IMR-90 (cell line): ENCODE results near the gene NEU1. TPM values are rescaled to one million over a fixed set of nuclear protein-coding genes. Genes with fewer than 3 reads are reported as not detected.
"Not testable (repeated sequence)": the region's sequence is repeated elsewhere in the genome, so short reads cannot be mapped to it uniquely, and the experiment has no call there.

Experiments
- ATAC-seq: fragments of 200-7000 bp; cut with Tn5 transposase; 2 replicates; pipeline ENCODE4 v1.9.1; 2020; ENCODE audit warnings: low read depth, mild to moderate bottlenecking, moderate library complexity
- BruUV-seq: library from RNA; stranded (reverse); fragments of 400-500 nt; replicated peaks from 2 replicates; lab custom pipeline; 2021; lab: Mats Ljungman, UMichigan
- CTCF ChIA-PET: fragments of 300-600 bp; formaldehyde crosslinking; extraction: SDS; loops from one replicate; lab custom pipeline; 2021; ENCODE audit warnings: antibody characterized with exemption; lab: Yijun Ruan, JAX
- POLR2A ChIA-PET: fragments of 300-600 bp; sonication (Branson Sonifier 250); formaldehyde crosslinking; loops from one replicate; lab custom pipeline; 2022; ENCODE audit warnings: antibody characterized with exemption; ENCODE audit not compliant: unreplicated experiment; lab: Charles Lee
- DNase-seq: peaks from one replicate; pipeline ENCODE4 v3.0.0; 2013
- H2AFZ ChIP-seq: replicated peaks from 2 replicates; pipeline ENCODE3; 2013; ENCODE audit warnings: low read length, mild to moderate bottlenecking; ENCODE audit not compliant: poor library complexity
- H2AK5ac ChIP-seq: 2 replicates; pipeline ENCODE4 v1.6.1; 2013; ENCODE audit warnings: low read depth, low read length, inconsistent platforms
- H2AK9ac ChIP-seq: replicated peaks from 2 replicates; pipeline ENCODE3; 2013; ENCODE audit warnings: mild to moderate bottlenecking, low read depth, low read length, moderate library complexity; ENCODE audit not compliant: poor library complexity
- H2BK120ac ChIP-seq: 2 replicates; pipeline ENCODE4 v1.6.1; 2013; ENCODE audit warnings: low read depth, low read length, inconsistent platforms
- H2BK15ac ChIP-seq: 3 replicates; pipeline ENCODE4 v1.6.1; 2013; ENCODE audit warnings: low read depth, low read length, inconsistent platforms
- H2BK20ac ChIP-seq: 2 replicates; pipeline ENCODE4 v1.6.1; 2013; ENCODE audit warnings: low read depth, mild to moderate bottlenecking, inconsistent platforms, low read length, moderate library complexity
- H2BK5ac ChIP-seq: 2 replicates; pipeline ENCODE4 v1.6.1; 2013; ENCODE audit warnings: mild to moderate bottlenecking, low read depth, low read length, inconsistent platforms; ENCODE audit not compliant: poor library complexity, severe bottlenecking
- H3K14ac ChIP-seq: replicated peaks from 2 replicates; pipeline ENCODE4 v1.6.1; 2013; ENCODE audit warnings: low read depth, low read length, inconsistent platforms
- H3K18ac ChIP-seq: 2 replicates; pipeline ENCODE4 v1.6.1; 2013; ENCODE audit warnings: low read depth, low read length, control low read depth
- H3K23ac ChIP-seq: 2 replicates; pipeline ENCODE4 v1.6.1; 2013; ENCODE audit warnings: low read depth, low read length, inconsistent platforms
- H3K27ac ChIP-seq: 2 replicates; pipeline ENCODE4 v1.5.1; 2013; ENCODE audit warnings: mild to moderate bottlenecking, control low read depth, low read length; ENCODE audit not compliant: insufficient read depth
- H3K27me3 ChIP-seq: 2 replicates; pipeline ENCODE4 v1.6.1; 2013; ENCODE audit warnings: low read length; ENCODE audit not compliant: control insufficient read depth, insufficient read depth
- H3K36me3 ChIP-seq: 2 replicates; pipeline ENCODE4 v1.6.1; 2013; ENCODE audit warnings: low read length, mixed read lengths; ENCODE audit not compliant: control insufficient read depth, insufficient read depth
- H3K4ac ChIP-seq: 2 replicates; pipeline ENCODE4 v1.6.1; 2013; ENCODE audit warnings: low read depth, low read length, inconsistent platforms
- H3K4me1 ChIP-seq: 2 replicates; pipeline ENCODE4 v1.6.1; 2013; ENCODE audit warnings: low read length, mixed read lengths; ENCODE audit not compliant: control insufficient read depth, insufficient read depth
- H3K4me2 ChIP-seq: 2 replicates; pipeline ENCODE4 v1.6.1; 2013; ENCODE audit warnings: low read depth, mild to moderate bottlenecking, control low read depth, low read length, moderate library complexity
- H3K4me3 ChIP-seq: 2 replicates; pipeline ENCODE4 v1.5.1; 2013; ENCODE audit warnings: low read depth, mild to moderate bottlenecking, control low read depth, low read length, moderate library complexity; ENCODE audit not compliant: insufficient read depth
- H3K56ac ChIP-seq: 2 replicates; pipeline ENCODE4 v1.6.1; 2013; ENCODE audit warnings: low read length, inconsistent platforms; ENCODE audit not compliant: insufficient read depth; ENCODE audit errors: extremely low read depth
- H3K79me1 ChIP-seq, 2 experiments: 2 replicates each; pipeline ENCODE4 v1.6.1; 2013; ENCODE audit warnings: low read length in 2 of 2, inconsistent platforms in 1 of 2, low read depth in 1 of 2
- H3K9ac ChIP-seq: 2 replicates; pipeline ENCODE4 v1.6.1; 2013; ENCODE audit warnings: low read depth, low read length, control low read depth
- H3K9me1 ChIP-seq: 2 replicates; pipeline ENCODE4 v1.6.1; 2013; ENCODE audit warnings: low read length, inconsistent platforms; ENCODE audit not compliant: insufficient read depth
- H3K9me3 ChIP-seq: 2 replicates; pipeline ENCODE4 v1.6.1; 2013; ENCODE audit warnings: low read length; ENCODE audit not compliant: control insufficient read depth, insufficient read depth
- H4K20me1 ChIP-seq: 2 replicates; pipeline ENCODE4 v1.6.1; 2013; ENCODE audit warnings: low read length, inconsistent platforms; ENCODE audit not compliant: insufficient read depth
- H4K5ac ChIP-seq: 2 replicates; pipeline ENCODE4 v1.6.1; 2013; ENCODE audit warnings: mild to moderate bottlenecking, low read depth, low read length, control low read depth
- H4K8ac ChIP-seq, 2 experiments: 2 replicates each; pipeline ENCODE4 v1.6.1; 2013; ENCODE audit warnings: low read depth in 2 of 2, low read length in 2 of 2, control low read depth in 1 of 2, inconsistent platforms in 1 of 2
- H4K91ac ChIP-seq: 2 replicates; pipeline ENCODE4 v1.6.1; 2013; ENCODE audit warnings: low read depth, low read length, inconsistent platforms; ENCODE audit not compliant: insufficient read depth
- WGBS, 2 experiments: methylation state at CpG; one replicate each; pipeline versions ENCODE4 v1.1.5 to v1.1.7; 2013; ENCODE audit warnings: missing lambda C conversion rate in 2 of 2; ENCODE audit not compliant: insufficient read length in 1 of 2; ENCODE audit errors: extremely low coverage in 2 of 2; 5-methylcytosine and 5-hydroxymethylcytosine counted together
- dilution Hi-C: fragments of 300-500 bp; cut with HindIII; formaldehyde crosslinking; loops from one replicate; pipeline ENCODE4 v1.14.3; 2018; ENCODE audit warnings: low sequenced_read_pairs; ENCODE audit not compliant: unreplicated experiment
- in situ Hi-C: fragments of 300-500 bp; cut with MboI; formaldehyde crosslinking; loops from 3 replicates; pipeline ENCODE4 v1.14.3; 2019; ENCODE audit warnings: low sequenced_read_pairs, inconsistent platforms, mixed read lengths
- intact Hi-C: fragments of 100-400 bp; cut with micrococcal nuclease; formaldehyde crosslinking; loops from 2 replicates; pipeline ENCODE4 v1.10.0; 2022
- microRNA-seq, 2 experiments: library from miRNA; stranded (forward) in 1 of 2; unstranded in 1 of 2; fragments of 10-50 nt in 1 of 2; fragments of <30 nt in 1 of 2; gene quantifications in 1 of 2; microRNA quantifications in 1 of 2; one replicate each; pipeline versions ENCODE3 to v1.1.0; 2013 to 2020; ENCODE audit not compliant: insufficient read depth in 1 of 2, insufficient read length in 1 of 2, unreplicated experiment in 1 of 2
- polyA plus RNA-seq, 3 experiments: library from polyadenylated mRNA; depleted of rRNA; stranded (reverse); fragments of >200 nt; gene quantifications; 2 replicates each; pipeline ENCODE4 v1.2.3, GENCODE V29; 2012; ENCODE audit warnings: low replicate concordance in 1 of 3
- small RNA-seq, 5 experiments: library from RNA; depleted of rRNA; stranded (forward); fragments of <200 nt; gene quantifications; one replicate each; pipeline ENCODE3, GENCODE V24; 2012
- total RNA-seq: library from RNA; depleted of rRNA; stranded (reverse); fragments of >200 nt; gene quantifications from 2 replicates; pipeline ENCODE4 v1.2.3, GENCODE V29; 2012; rRNA removed

The NEU1 gene
- total and polyA plus RNA-seq, 2 of the 4 experiments (the other 2 are of a cell fraction): 28.5 to 36.2 TPM

DNA sequence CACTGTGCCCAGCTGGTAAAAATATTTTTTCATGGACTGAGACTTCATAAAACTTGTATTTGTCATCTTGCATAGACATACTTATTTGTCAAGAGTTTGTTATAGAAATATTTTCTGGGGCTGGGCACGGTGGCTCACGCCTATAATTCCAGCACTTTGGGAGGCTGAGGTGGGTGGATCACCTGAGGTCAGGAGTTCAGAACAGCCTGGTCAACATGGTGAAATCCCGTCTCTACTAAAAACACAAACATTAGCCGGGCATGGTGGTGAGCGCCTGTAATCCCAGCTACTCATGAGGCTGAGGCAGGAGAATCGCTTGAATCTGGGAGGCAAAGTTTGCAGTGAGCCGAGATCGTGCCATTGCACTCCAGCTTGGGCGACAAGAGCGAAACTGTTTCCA is 54.0 kb downstream of the NEU1 start:
- H2BK20ac ChIP-seq, H3K4me3 ChIP-seq, in situ Hi-C loops, H2BK5ac ChIP-seq, H3K23ac ChIP-seq, H2AFZ ChIP-seq, H2BK120ac ChIP-seq, H4K8ac ChIP-seq, H4K5ac ChIP-seq, H3K9me1 ChIP-seq, H4K20me1 ChIP-seq, H2BK15ac ChIP-seq, H3K9ac ChIP-seq, ATAC-seq, POLR2A ChIA-PET, H3K27ac ChIP-seq, H3K4ac ChIP-seq, H3K4me1 ChIP-seq, H2AK5ac ChIP-seq, H3K9me3 ChIP-seq, CTCF ChIA-PET, dilution Hi-C loops, H3K14ac ChIP-seq, H3K27me3 ChIP-seq, DNase-seq, H3K36me3 ChIP-seq, H3K56ac ChIP-seq, H4K91ac ChIP-seq, intact Hi-C loops, H3K18ac ChIP-seq, H2AK9ac ChIP-seq, BruUV-seq, H3K4me2 ChIP-seq: not testable (repeated sequence)
- peaks cover 13 to 24% of the 10 kb centered on the region in 2 experiments for H3K79me1 ChIP-seq
- WGBS, 2 experiments: 100% methylated on average over 3 of the region's 10 CpGs; no CpG with 5 or more reads in 1 of the 2 experiments

Small RNA genes within 50 kb of the gene (microRNA-seq; reads per million reads assigned to microRNA genes)
- gene SNORD48 (ENCODE audit: insufficient read depth, insufficient read length): 1,363 reads per million, percentile 94 among the genes with 10 or more reads in this experiment
- not detected for gene SNORD52 (ENCODE audit: insufficient read depth, insufficient read length)

Small RNA genes within 50 kb of the gene (small RNA-seq; reads per million reads assigned to genes)
- gene SNORD48 (5.8 to 103 (median 46.1) reads per million in 5 experiments), gene SNORD52 (0 reads per million in 5 experiments)

Other genes with a start within 250 kb of the NEU1 start
Only the 30 nearest of the 36 such genes appear.
- gene GPANK1, start 197.8 kb downstream of the NEU1 start, total RNA-seq: 6.1 and 7.2 TPM in 2 replicates
- gene GPANK1, start 197.8 kb downstream of the NEU1 start, polyA plus RNA-seq (2012; rRNA removed): 13.8 and 16.7 TPM in 2 replicates
- gene CSNK2B, start 196.7 kb downstream of the NEU1 start, total RNA-seq: 218 and 240 TPM in 2 replicates
- 178 and 194 TPM in 2 replicates for gene CSNK2B, start 196.7 kb downstream of the NEU1 start, polyA plus RNA-seq (2012; rRNA removed)
- gene LY6G5B, start 192.8 kb downstream of the NEU1 start, total RNA-seq: 1.9 and 2.2 TPM in 2 replicates
- gene LY6G5B, start 192.8 kb downstream of the NEU1 start, polyA plus RNA-seq (2012; rRNA removed): 10.2 and 13.6 TPM in 2 replicates
- gene LY6G5C, start 181.8 kb downstream of the NEU1 start, total RNA-seq: 0.18 TPM in 1 of 2 replicates, not detected in the other
- gene LY6G5C, start 181.8 kb downstream of the NEU1 start, polyA plus RNA-seq (2012; rRNA removed): 2.0 and 2.1 TPM in 2 replicates
- 30.3 and 35.1 TPM in 2 replicates for gene ABHD16A, start 159.5 kb downstream of the NEU1 start, total RNA-seq
- gene ABHD16A, start 159.5 kb downstream of the NEU1 start, polyA plus RNA-seq (2012; rRNA removed): 31.5 and 34.6 TPM in 2 replicates
- gene LY6G6F, start 156.0 kb downstream of the NEU1 start, total RNA-seq: not detected in 2 replicates
- not detected in 2 replicates for gene LY6G6F, start 156.0 kb downstream of the NEU1 start, polyA plus RNA-seq (2012; rRNA removed)
- not detected in 2 replicates for gene LY6G6D, start 147.5 kb downstream of the NEU1 start, total RNA-seq
- gene LY6G6D, start 147.5 kb downstream of the NEU1 start, polyA plus RNA-seq (2012; rRNA removed): not detected in 2 replicates
- gene LY6G6C, start 141.1 kb downstream of the NEU1 start, total RNA-seq: not detected in 2 replicates
- not detected in 2 replicates for gene LY6G6C, start 141.1 kb downstream of the NEU1 start, polyA plus RNA-seq (2012; rRNA removed)
- gene MPIG6B, start 139.4 kb downstream of the NEU1 start, total RNA-seq: not detected in 2 replicates
- gene MPIG6B, start 139.4 kb downstream of the NEU1 start, polyA plus RNA-seq (2012; rRNA removed): not detected in 2 replicates
- 40.0 and 40.7 TPM in 2 replicates for gene DDAH2, start 133.5 kb downstream of the NEU1 start, total RNA-seq
- gene DDAH2, start 133.5 kb downstream of the NEU1 start, polyA plus RNA-seq (2012; rRNA removed): 57.9 and 58.4 TPM in 2 replicates
- 992 and 1,185 TPM in 2 replicates for gene CLIC1, start 126.3 kb downstream of the NEU1 start, total RNA-seq
- 692 and 706 TPM in 2 replicates for gene CLIC1, start 126.3 kb downstream of the NEU1 start, polyA plus RNA-seq (2012; rRNA removed)
- gene MSH5, start 122.8 kb downstream of the NEU1 start, total RNA-seq: 4.7 and 5.6 TPM in 2 replicates
- gene MSH5, start 122.8 kb downstream of the NEU1 start, polyA plus RNA-seq (2012; rRNA removed): 14.5 and 15.7 TPM in 2 replicates
- not detected in 2 replicates for gene SAPCD1, start 100.2 kb downstream of the NEU1 start, total RNA-seq
- gene SAPCD1, start 100.2 kb downstream of the NEU1 start, polyA plus RNA-seq (2012; rRNA removed): 2.2 and 2.3 TPM in 2 replicates
- under 0.01 and 0.28 TPM in 2 replicates for gene VWA7, start 85.5 kb downstream of the NEU1 start, total RNA-seq
- 1.0 and 1.4 TPM in 2 replicates for gene VWA7, start 85.5 kb downstream of the NEU1 start, polyA plus RNA-seq (2012; rRNA removed)
- 32.2 and 41.2 TPM in 2 replicates for gene VARS1, start 67.1 kb downstream of the NEU1 start, total RNA-seq
- gene VARS1, start 67.1 kb downstream of the NEU1 start, polyA plus RNA-seq (2012; rRNA removed): 39.6 and 42.0 TPM in 2 replicates
- 48.0 and 56.3 TPM in 2 replicates for gene LSM2, start 55.9 kb downstream of the NEU1 start, total RNA-seq
- gene LSM2, start 55.9 kb downstream of the NEU1 start, polyA plus RNA-seq (2012; rRNA removed): 55.0 and 61.0 TPM in 2 replicates
- 1.3 and 1.4 TPM in 2 replicates for gene HSPA1L, start 47.5 kb downstream of the NEU1 start, total RNA-seq
- gene HSPA1L, start 47.5 kb downstream of the NEU1 start, polyA plus RNA-seq (2012; rRNA removed): 0.97 and 1.0 TPM in 2 replicates
- gene HSPA1A, start 47.3 kb downstream of the NEU1 start, total RNA-seq: 94.6 and 102 TPM in 2 replicates
- 93.1 and 95.3 TPM in 2 replicates for gene HSPA1A, start 47.3 kb downstream of the NEU1 start, polyA plus RNA-seq (2012; rRNA removed)
- 93.6 and 118 TPM in 2 replicates for gene HSPA1B, start 35.1 kb downstream of the NEU1 start, total RNA-seq
- gene HSPA1B, start 35.1 kb downstream of the NEU1 start, polyA plus RNA-seq (2012; rRNA removed): 59.4 and 61.1 TPM in 2 replicates
- 0.36 TPM in 1 of 2 replicates, not detected in the other for gene SLC44A4, start 16.2 kb upstream of the NEU1 start, total RNA-seq
- 0.14 and 0.19 TPM in 2 replicates for gene SLC44A4, start 16.2 kb upstream of the NEU1 start, polyA plus RNA-seq (2012; rRNA removed)
- gene EHMT2, start 34.9 kb upstream of the NEU1 start, total RNA-seq: 36.4 and 38.0 TPM in 2 replicates
- gene EHMT2, start 34.9 kb upstream of the NEU1 start, polyA plus RNA-seq (2012; rRNA removed): 47.7 and 51.2 TPM in 2 replicates
- gene ZBTB12, start 39.3 kb upstream of the NEU1 start, total RNA-seq: 2.0 and 2.5 TPM in 2 replicates
- 8.1 and 8.5 TPM in 2 replicates for gene ZBTB12, start 39.3 kb upstream of the NEU1 start, polyA plus RNA-seq (2012; rRNA removed)
- gene C2, start 64.9 kb upstream of the NEU1 start, total RNA-seq: under 0.01 and 0.18 TPM in 2 replicates
- gene C2, start 64.9 kb upstream of the NEU1 start, polyA plus RNA-seq (2012; rRNA removed): 0.19 and 0.26 TPM in 2 replicates
- gene CFB, start 83.3 kb upstream of the NEU1 start, total RNA-seq: 1.4 and 1.8 TPM in 2 replicates
- gene CFB, start 83.3 kb upstream of the NEU1 start, polyA plus RNA-seq (2012; rRNA removed): 5.8 and 6.1 TPM in 2 replicates
- gene NELFE, start 96.2 kb upstream of the NEU1 start, total RNA-seq: 76.0 and 90.8 TPM in 2 replicates
- gene NELFE, start 96.2 kb upstream of the NEU1 start, polyA plus RNA-seq (2012; rRNA removed): 63.6 and 65.4 TPM in 2 replicates
- gene SKIC2, start 96.4 kb upstream of the NEU1 start, total RNA-seq: 30.6 and 34.7 TPM in 2 replicates
- gene SKIC2, start 96.4 kb upstream of the NEU1 start, polyA plus RNA-seq (2012; rRNA removed): 46.0 and 46.3 TPM in 2 replicates
- gene DXO, start 109.3 kb upstream of the NEU1 start, total RNA-seq: 7.8 and 9.3 TPM in 2 replicates
- gene DXO, start 109.3 kb upstream of the NEU1 start, polyA plus RNA-seq (2012; rRNA removed): 21.4 and 22.1 TPM in 2 replicates
- 0.83 and 0.90 TPM in 2 replicates for gene C4A, start 119.2 kb upstream of the NEU1 start, total RNA-seq
- 3.6 and 3.8 TPM in 2 replicates for gene C4A, start 119.2 kb upstream of the NEU1 start, polyA plus RNA-seq (2012; rRNA removed)
- gene C4B, start 152.0 kb upstream of the NEU1 start, total RNA-seq: 0.54 and 0.56 TPM in 2 replicates
- gene C4B, start 152.0 kb upstream of the NEU1 start, polyA plus RNA-seq (2012; rRNA removed): 4.2 and 4.4 TPM in 2 replicates
- gene CYP21A2, start 175.6 kb upstream of the NEU1 start, total RNA-seq: not detected in 2 replicates
- 0.03 and 0.10 TPM in 2 replicates for gene CYP21A2, start 175.6 kb upstream of the NEU1 start, polyA plus RNA-seq (2012; rRNA removed)